K562 (cell line): ENCODE data around the gene NT5C2.

Experiments
- CTCF ChIP-seq, 3 experiments: IDR thresholded peaks in 2 of 3; conservative IDR thresholded peaks in 1 of 3; 2 replicates each; pipeline ENCODE4 v1.5.1; 2011 to 2012; ENCODE audit warnings: low read length in 3 of 3, mild to moderate bottlenecking in 3 of 3, control low read depth in 2 of 3, improper control_type of control experiment in 1 of 3, inconsistent platforms in 1 of 3, low read depth in 1 of 3, mixed read lengths in 1 of 3, moderate library complexity in 1 of 3; ENCODE audit not compliant: insufficient read depth in 2 of 3
- EZH2 ChIP-seq: IDR thresholded peaks from 2 replicates; pipeline ENCODE4 v1.6.1; 2012; ENCODE audit warnings: low read depth, mild to moderate bottlenecking, inconsistent platforms, low read length, borderline replicate concordance
- FOXM1 ChIP-seq, 2 experiments: fragments of 450-650 bp in 1 of 2; sonication (generic) in 1 of 2; formaldehyde crosslinking in 1 of 2; IDR thresholded peaks; 2 replicates each; pipeline versions ENCODE4 v1.6.1 to v1.9.0; 2017 to 2022; ENCODE audit warnings: low read depth in 2 of 2, mild to moderate bottlenecking in 2 of 2, missing genetic modification reagents in 1 of 2, moderate library complexity in 1 of 2
- IRF1 ChIP-seq: sonication (generic); formaldehyde crosslinking; IDR thresholded peaks from 2 replicates; pipeline ENCODE4 v1.8.0; 2022; ENCODE audit warnings: missing genetic modification reagents, mild to moderate bottlenecking, borderline replicate concordance
- JUND ChIP-seq, 2 experiments: IDR thresholded peaks; 2 replicates in 1 of 2; 3 replicates in 1 of 2; pipeline ENCODE4 v1.6.1; 2011; ENCODE audit warnings: borderline replicate concordance in 2 of 2, low read depth in 2 of 2, low read length in 2 of 2, improper control_type of control experiment in 1 of 2, missing biosample characterization in 1 of 2, missing genetic modification characterization in 1 of 2, missing genetic modification reagents in 1 of 2
- MAZ ChIP-seq, 2 experiments: fragments of 450-650 bp in 1 of 2; sonication (generic) in 1 of 2; formaldehyde crosslinking; IDR thresholded peaks in 1 of 2; conservative IDR thresholded peaks in 1 of 2; 2 replicates each; pipeline versions ENCODE4 v1.4.0 to v1.5.0; 2020; ENCODE audit warnings: mild to moderate bottlenecking in 1 of 2, missing genetic modification reagents in 1 of 2
- MTA2 ChIP-seq: fragments of 450-650 bp; IDR thresholded peaks from 2 replicates; pipeline ENCODE4 v1.6.1; 2016; ENCODE audit warnings: low read depth
- POLR2A ChIP-seq: fragments of 450-650 bp; conservative IDR thresholded peaks from 2 replicates; pipeline ENCODE4 v1.6.1; 2016
- SOX6 ChIP-seq: fragments of 450-650 bp; IDR thresholded peaks from 2 replicates; pipeline ENCODE4 v1.6.1; 2014; ENCODE audit warnings: mild to moderate bottlenecking
- SUPT5H ChIP-seq: fragments of 450-650 bp; IDR thresholded peaks from 2 replicates; pipeline ENCODE4 v1.6.1; 2016
- ZNF124 ChIP-seq: sonication (generic); formaldehyde crosslinking; IDR thresholded peaks from 2 replicates; pipeline ENCODE4 v1.8.1; 2022; ENCODE audit warnings: missing genetic modification reagents
- ZNF263 ChIP-seq: sonication (generic); formaldehyde crosslinking; IDR thresholded peaks from 2 replicates; pipeline ENCODE4 v1.8.0; 2022; ENCODE audit warnings: mild to moderate bottlenecking, missing genetic modification reagents, borderline replicate concordance
- ZNF280B ChIP-seq: fragments of 250-450 bp; sonication (Bioruptor Pico); IDR thresholded peaks from 2 replicates; pipeline ENCODE4 v1.5.1; 2021; ENCODE audit warnings: mild to moderate bottlenecking
- ZSCAN29 ChIP-seq: fragments of 450-650 bp; IDR thresholded peaks from 2 replicates; pipeline ENCODE4 v1.6.1; 2017

GRCh38 chr10:103102195-103102594 is 90.9 kb downstream of the NT5C2 start:
- TF ChIP-seq IRF1 = no peak
- no peak for TF ChIP-seq ZSCAN29
- TF ChIP-seq FOXM1 (IDR thresholded peaks at IDR 0.05; ENCODE audit: low read depth) = no peak
- TF ChIP-seq FOXM1 (CRISPR knock-in tag; IDR thresholded peaks at IDR 0.05; ENCODE audit: low read depth) = no peak
- no peak for TF ChIP-seq SOX6
- TF ChIP-seq MTA2 = no peak
- no peak for TF ChIP-seq CTCF (IDR thresholded peaks at IDR 0.05 in 2 of 3, conservative IDR thresholded peaks at IDR 0.05 in 1 of 3; ENCODE audit: insufficient read depth in 2 of 3, low read depth in 1 of 3, low read length in 3 of 3)
- TF ChIP-seq ZNF280B (CRISPR knock-in tag) = no peak
- TF ChIP-seq JUND (IDR thresholded peaks at IDR 0.05; ENCODE audit: borderline replicate concordance, low read depth, low read length) = no peak
- TF ChIP-seq JUND (tag; IDR thresholded peaks at IDR 0.05; ENCODE audit: borderline replicate concordance, low read depth, low read length) = no peak
- TF ChIP-seq POLR2A = no peak
- TF ChIP-seq SUPT5H = no peak
- no peak for TF ChIP-seq ZNF124 (CRISPR knock-in tag)
- no peak for TF ChIP-seq MAZ (CRISPR knock-in tag; conservative IDR thresholded peaks at IDR 0.05 in 1 of 2, IDR thresholded peaks at IDR 0.05 in 1 of 2)
- no peak for TF ChIP-seq EZH2
- TF ChIP-seq ZNF263 (CRISPR knock-in tag) = no peak
